BJ (cell line): Measurements from ENCODE around the gene DOCK3. TPM values are rescaled to one million over a fixed set of nuclear protein-coding genes. Genes with fewer than 3 reads are reported as not detected.
A peak's percentile ranks its signal among the peaks of the same experiment; 100 is the strongest.

Source experiments
- CTCF ChIA-PET: fragments of 350-600 bp; formaldehyde crosslinking; extraction: SDS; loops from one replicate; lab custom pipeline; 2021; ENCODE audit warnings: antibody characterized with exemption, inconsistent platforms; lab: Yijun Ruan, JAX
- POLR2A ChIA-PET: fragments of 300-600 bp; sonication (Branson Sonifier 250); formaldehyde crosslinking; extraction: SDS; loops from one replicate; lab custom pipeline; 2021; ENCODE audit warnings: antibody characterized with exemption; lab: Charles Lee
- DNase-seq: peaks from one replicate; pipeline ENCODE4 v3.0.0-alpha.2; 2011; ENCODE audit warnings: low read depth
- H3K27me3 ChIP-seq: 2 replicates; pipeline ENCODE4 v1.6.0; 2011; ENCODE audit warnings: low read length; ENCODE audit not compliant: control insufficient read depth, insufficient read depth
- H3K36me3 ChIP-seq: 2 replicates; pipeline ENCODE4 v1.5.1; 2011; ENCODE audit warnings: low read length; ENCODE audit not compliant: control insufficient read depth, insufficient read depth
- H3K4me3 ChIP-seq: 2 replicates; pipeline ENCODE4 v1.5.1; 2011; ENCODE audit warnings: low read depth, mild to moderate bottlenecking, control low read depth, low read length
- CTCF ChIP-seq: IDR thresholded peaks from 2 replicates; pipeline ENCODE4 v1.5.1; 2011; ENCODE audit warnings: low read depth, mild to moderate bottlenecking, control low read depth, inconsistent platforms, low read length, moderate library complexity; ENCODE audit not compliant: insufficient read depth
- polyA plus RNA-seq: library from polyadenylated mRNA; depleted of rRNA; stranded (reverse); fragments of >200 nt; gene quantifications from 2 replicates; pipeline ENCODE4 v1.2.3, GENCODE V29; 2011

The DOCK3 gene
- polyA plus RNA-seq, 1 experiment, result 0.09 TPM

GRCh38 chr3:51389423-51390183, 714.9 kb downstream of the DOCK3 start:
- Histone ChIP-seq H3K27me3 (no peaks in the 10 kb centered on the region), H3K36me3 (peaks cover 18% of the 10 kb centered on the region), H3K4me3 (no peak overlapping the region)
- POLR2A ChIA-PET, result no interaction called here
- TF ChIP-seq CTCF, result peak; percentile 87
- CTCF ChIA-PET, result interaction anchor here (0.6 to 3.8 kb wide), 34 partner anchors 8 to 1043 kb away, joined by 3 to 34 read pairs (median 4); partner anchors contain the start of genes CISH, DCAF1 and MAPKAPK3
- no peak for DNase-seq

- CTCF ChIA-PET, result interaction anchor here (0.7 to 3.8 kb wide), 29 partner anchors 7 to 810 kb away, joined by 3 to 34 read pairs (median 3); partner anchors contain the start of genes CISH, MAPKAPK3, PARP3 and RRP9
- H3K36me3 ChIP-seq, result peaks cover 19% of the 10 kb centered on the region
Observed at GRCh38 chr3:51390246-51391074, 715.7 kb downstream of the DOCK3 start.

GRCh38 chr3:51391075-51391565, 716.4 kb downstream of the DOCK3 start, which contains the start of gene RBM15B:
TSS of gene RBM15B (plus strand) at chr3:51391285. CDS start at chr3:51391400, 115 bp downstream.
- H3K36me3 ChIP-seq, result peaks cover 21% of the 10 kb centered on the region
- peak; percentile 90; the same call in 1 of the 2 replicates for TF ChIP-seq CTCF
- CTCF ChIA-PET, result interaction anchor here (0.7 to 1.4 kb wide), 6 partner anchors 8 to 800 kb away, joined by 3 read pairs; partner anchors contain the start of genes PARP3 and RRP9
- POLR2A ChIA-PET, result no interaction called here
- peak within 1 kb of the TSS; percentile 68 for H3K4me3 ChIP-seq
- DNase-seq, result peak; percentile 65
- H3K27me3 ChIP-seq, result no peaks in the 10 kb centered on the region

More at GRCh38 chr3:51390246-51391074, 715.7 kb downstream of the DOCK3 start:
- Histone ChIP-seq H3K4me3 (peak overlapping the region; percentile 12), H3K27me3 (no peaks in the 10 kb centered on the region)
- DNase-seq, result no peak
- POLR2A ChIA-PET, result no interaction called here
- TF ChIP-seq CTCF, result no peak; the same call in 1 of the 2 replicates

GRCh38 chr3:51391566-51392354, 717.0 kb downstream of the DOCK3 start:
- CTCF ChIA-PET, result interaction anchor here (1.1 kb wide), 1 partner anchor 550 kb away, joined by 3 read pairs; the partner anchor contains the start of genes PARP3 and RRP9
- POLR2A ChIA-PET, result no interaction called here
- no peak for TF ChIP-seq CTCF
- peaks cover 23% of the 10 kb centered on the region for H3K36me3 ChIP-seq
- no peak for DNase-seq
- no peaks in the 10 kb centered on the region for H3K27me3 ChIP-seq
- peak overlapping the region; percentile 68 for H3K4me3 ChIP-seq
